ENCODE measurements around the gene SLC22A4.

Gene SLC22A4

GRCh38 chr5:132293992-132294727 is at the start of gene SLC22A4:
Gene SLC22A4 (plus strand): TSS chr5:132294394. CDS start chr5:132294617, 223 bp downstream.
- DNase-seq, result peak; percentile 90 to 93

GRCh38 chr5:132245593-132245992 is 48.6 kb upstream of the SLC22A4 start:
- no peak for DNase-seq

- DNase-seq, result no peak
These were observed 47.4 kb upstream of the SLC22A4 start for GRCh38 chr5:132246806-132247205.

GRCh38 chr5:132250547-132250946 is 43.6 kb upstream of the SLC22A4 start:
- no peak for DNase-seq

- no peak for DNase-seq
These were observed 42.9 kb upstream of the SLC22A4 start for GRCh38 chr5:132251220-132251725.

- DNase-seq, result no peak
These were observed 41.2 kb upstream of the SLC22A4 start for GRCh38 chr5:132253008-132253441.

GRCh38 chr5:132253452-132254320 is 40.5 kb upstream of the SLC22A4 start:
- no peak for DNase-seq

GRCh38 chr5:132254321-132254977 is 39.7 kb upstream of the SLC22A4 start:
- no peak for DNase-seq

GRCh38 chr5:132256086-132256782 is 38.0 kb upstream of the SLC22A4 start:
- DNase-seq, result no peak

GRCh38 chr5:132256783-132257130 is 37.4 kb upstream of the SLC22A4 start:
- no peak for DNase-seq

- DNase-seq, result peak in 1 of 2 experiments; percentile 25
These were observed 36.8 kb upstream of the SLC22A4 start, which contains the start of gene PDLIM4 for GRCh38 chr5:132257131-132258101. Gene PDLIM4 (plus strand): TSS chr5:132257696. CDS start chr5:132257735, 39 bp downstream.

GRCh38 chr5:132258102-132259068 is 35.8 kb upstream of the SLC22A4 start:
- peak; percentile 33 to 76 for DNase-seq

GRCh38 chr5:132259069-132259851 is 34.9 kb upstream of the SLC22A4 start:
- DNase-seq, result peak; percentile 34 to 75

- DNase-seq, result no peak
These were observed 34.1 kb upstream of the SLC22A4 start for GRCh38 chr5:132260051-132260450.

- no peak for DNase-seq
These were observed 33.3 kb upstream of the SLC22A4 start for GRCh38 chr5:132260714-132261551.

- DNase-seq, result no peak
These were observed 32.0 kb upstream of the SLC22A4 start for GRCh38 chr5:132261881-132262845.
